NCI-H226 (cell line): Measurements from ENCODE around the gene ATP1B1.
"Not testable (repeated sequence)": the region's sequence is repeated elsewhere in the genome, so short reads cannot be mapped to it uniquely, and the experiment has no call there.

Experiments
- DNase-seq: peaks from one replicate; pipeline ENCODE4 v3.0.0-alpha.2; 2015

ATP1B1 gene

DNA sequence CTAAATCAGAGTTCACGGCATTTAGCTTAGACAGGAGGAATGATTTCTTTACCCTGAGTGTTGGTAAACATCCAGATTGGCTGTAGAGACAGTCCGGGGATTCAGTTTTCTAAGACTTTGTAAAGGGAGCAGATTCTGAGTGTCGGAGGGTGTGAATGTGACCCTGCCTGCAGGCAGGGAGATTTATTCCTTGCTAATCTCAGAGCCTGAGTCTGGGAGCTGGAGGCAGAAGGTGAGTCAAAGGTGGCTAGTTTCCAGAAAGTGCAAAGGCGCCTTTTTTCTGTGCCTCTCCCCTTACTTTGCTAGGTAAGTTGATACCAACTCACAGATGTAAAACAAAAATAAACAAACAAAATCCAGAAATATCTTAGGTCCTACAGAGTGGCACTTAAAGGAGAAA is 11.7 kb downstream of the ATP1B1 start:
- DNase-seq: peak; percentile 55

DNA sequence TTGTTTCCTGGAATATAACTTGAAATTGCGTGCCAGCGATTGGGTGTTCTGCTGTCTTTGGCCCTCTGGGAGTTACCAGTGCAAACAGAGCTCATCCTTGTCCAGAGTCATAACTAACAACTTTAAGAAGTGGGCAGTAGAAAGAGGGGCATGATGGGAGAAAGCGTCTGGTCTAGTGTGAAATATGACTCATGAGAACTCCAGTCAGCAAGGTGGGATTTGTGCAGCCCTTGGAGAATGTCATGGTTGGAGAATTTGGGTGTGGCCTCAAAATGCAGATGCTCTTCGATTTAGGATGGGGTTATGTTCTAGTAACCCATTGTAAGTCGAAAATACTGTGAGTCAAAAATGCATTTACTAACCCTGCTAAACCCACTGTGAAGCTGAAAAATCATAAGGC is 12.9 kb downstream of the ATP1B1 start:
- DNase-seq: peak; percentile 90

DNA sequence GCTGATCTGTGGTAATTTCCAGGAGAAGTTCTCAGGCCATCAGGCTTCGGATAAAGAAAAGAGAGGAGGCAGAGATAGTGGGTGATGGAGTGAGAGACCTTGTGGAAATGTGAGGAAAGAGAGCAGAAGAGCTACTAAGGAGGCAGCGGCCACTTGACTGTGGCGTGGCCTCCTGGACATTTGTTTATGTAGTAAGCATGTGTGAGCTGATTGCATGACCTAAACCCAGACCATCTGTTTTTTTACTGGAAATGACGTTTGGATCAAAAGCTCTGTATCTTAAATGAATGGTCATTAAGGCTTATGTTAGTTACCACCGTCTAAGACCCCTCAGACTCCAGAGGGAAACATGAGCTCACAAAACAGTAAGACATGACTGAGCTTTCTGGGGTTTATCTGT is 13.6 kb downstream of the ATP1B1 start:
- DNase-seq: no peak

DNA sequence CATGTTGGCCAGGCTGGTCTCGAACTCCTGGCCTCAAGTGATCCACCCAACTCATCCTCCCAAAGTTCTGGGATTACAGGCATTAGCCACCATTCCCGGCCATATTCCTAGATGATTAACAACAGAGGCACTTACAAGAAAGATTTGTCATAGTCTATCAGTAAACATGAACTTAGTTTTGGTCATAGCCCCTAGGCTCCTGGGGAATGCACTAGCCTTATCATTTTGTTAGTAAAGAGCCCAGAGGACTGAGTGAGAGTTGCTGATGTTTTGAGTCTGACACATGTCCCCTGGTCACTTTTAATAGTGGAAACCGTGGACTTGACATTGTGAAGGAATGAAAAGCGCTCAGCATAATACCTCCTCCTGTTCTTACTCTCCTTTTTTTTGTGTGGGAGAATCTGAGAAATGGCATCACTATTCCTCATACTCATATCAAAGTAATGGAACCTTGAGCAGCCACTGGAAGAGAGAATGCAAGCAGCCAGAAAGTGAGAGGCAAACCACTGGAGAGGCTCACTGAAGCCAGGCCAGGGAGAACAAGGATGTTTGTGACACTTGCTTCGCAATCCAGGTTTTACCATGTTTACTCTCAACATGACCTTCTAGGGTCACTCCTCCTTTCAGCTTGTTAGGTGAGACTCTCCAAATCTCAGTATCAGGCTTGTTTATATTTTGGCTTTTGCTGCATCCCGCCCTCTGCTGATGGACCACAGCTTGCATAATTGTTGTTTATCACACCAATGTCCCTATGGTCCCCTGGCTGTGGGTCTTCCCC is 14.8 kb downstream of the ATP1B1 start:
- DNase-seq: peak; percentile 41

DNA sequence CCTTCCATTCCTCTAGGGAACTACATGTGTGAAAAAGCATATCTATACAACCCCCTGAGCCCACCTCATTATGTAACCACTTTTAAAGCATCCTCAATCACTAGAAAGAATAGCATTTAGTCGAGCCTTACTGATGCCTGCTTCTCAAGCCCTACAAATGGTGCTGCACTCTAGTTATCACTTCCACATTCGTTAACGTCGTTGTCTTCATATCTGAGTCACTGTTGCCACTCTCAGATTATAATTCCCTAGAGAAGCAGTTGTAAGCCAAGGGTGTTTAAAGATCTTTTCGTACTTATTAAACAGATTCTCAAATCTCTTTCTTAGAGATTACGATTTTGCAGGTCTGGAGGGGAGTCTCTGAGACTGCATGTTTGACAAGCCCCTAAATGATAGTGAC is 16.5 kb downstream of the ATP1B1 start:
- DNase-seq: no peak

DNA sequence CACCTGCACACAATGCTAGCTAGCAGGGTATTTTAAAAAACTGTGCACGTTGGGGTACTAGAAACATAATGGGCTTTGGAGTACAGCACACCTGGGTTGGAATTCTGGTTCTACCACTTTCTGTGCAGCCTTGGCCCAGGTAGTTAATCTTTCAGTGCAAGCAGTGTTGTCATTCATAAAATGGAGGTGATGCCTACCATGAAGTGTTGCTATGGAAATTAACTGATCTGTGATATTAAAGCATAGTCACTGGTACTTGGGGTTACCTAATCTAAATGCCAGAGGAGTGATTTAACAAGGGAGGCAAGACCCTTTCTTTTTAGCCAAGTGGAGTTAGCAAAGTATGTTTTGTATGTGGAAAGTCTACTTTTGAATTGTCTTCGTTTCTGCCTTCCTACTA is 18.0 kb downstream of the ATP1B1 start:
- peak; percentile 53 for DNase-seq

DNA sequence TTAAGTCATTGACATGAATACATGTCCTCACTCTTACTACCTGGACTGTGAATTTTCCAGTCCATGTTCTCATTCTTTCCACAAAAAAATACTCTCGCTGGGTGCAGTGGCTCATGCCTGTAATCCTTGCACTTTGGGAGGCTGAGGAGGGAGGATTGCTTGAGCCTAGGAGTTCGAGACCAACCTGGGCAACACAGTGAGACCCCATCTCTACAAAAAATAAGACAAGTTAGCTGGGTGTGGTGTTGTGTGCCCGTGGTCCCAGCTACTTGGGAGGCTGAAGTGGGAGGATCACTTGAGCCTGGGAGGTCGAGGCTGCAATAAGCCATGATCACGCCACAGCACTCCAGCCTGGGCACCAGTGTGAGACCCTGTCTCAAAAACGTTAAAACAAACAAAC is 19.1 kb downstream of the ATP1B1 start:
- not testable (repeated sequence) for DNase-seq

DNA sequence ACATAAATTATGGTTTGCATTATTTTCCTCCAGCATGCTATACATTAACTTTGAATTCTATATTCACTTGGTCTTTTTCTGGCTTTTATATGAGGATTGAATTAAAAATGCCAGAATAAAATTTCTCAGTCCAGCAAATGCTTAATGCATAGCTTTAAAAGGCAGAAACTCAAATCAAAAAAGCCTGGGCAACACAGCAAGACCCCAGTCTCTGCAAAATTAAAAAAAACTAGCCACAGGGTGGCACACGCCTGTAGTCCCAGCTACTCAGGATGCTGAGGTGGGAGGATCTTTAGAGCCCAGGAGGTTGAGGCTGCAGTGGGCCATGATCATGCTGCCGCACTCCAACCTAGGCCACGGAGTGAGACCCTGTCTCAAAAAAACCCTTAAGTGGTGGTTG is 19.8 kb downstream of the ATP1B1 start:
- no peak for DNase-seq

DNA sequence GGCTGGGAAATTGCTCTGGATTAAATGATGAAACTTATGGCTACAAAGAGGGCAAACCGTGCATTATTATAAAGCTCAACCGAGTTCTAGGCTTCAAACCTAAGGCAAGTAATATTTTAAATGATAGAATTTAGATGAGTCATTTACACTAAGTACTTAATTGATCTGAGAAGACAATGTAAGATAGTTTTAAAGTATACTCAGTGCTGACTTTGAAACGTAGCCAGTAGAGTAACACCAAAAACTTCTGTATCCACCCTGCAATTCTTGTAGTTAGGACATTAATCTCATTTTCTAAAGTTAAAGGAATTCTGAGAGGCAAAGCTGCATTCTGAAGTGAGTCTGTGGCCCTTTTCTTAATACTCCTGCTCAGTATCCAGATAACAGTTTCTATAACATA is 20.8 kb downstream of the ATP1B1 start:
- DNase-seq: no peak

DNA sequence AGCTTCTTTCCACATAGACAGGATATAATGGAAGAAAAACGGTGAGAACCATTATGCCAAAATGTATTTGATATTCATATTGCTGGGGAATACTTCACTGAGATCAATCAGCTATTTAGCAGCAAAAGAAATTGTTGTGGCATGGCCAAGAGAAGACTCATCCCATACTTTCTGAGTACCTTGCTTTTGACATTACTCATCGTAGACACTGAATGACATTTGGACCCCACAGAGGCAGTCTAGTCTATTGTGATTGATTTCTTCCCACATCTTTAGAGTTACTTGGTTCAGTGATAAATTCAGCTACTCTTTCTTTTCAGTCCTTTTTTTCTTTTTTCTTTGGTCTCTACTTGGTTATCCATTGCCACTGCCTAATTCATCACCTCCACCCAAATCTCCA is 22.1 kb downstream of the ATP1B1 start:
- no peak for DNase-seq

DNA sequence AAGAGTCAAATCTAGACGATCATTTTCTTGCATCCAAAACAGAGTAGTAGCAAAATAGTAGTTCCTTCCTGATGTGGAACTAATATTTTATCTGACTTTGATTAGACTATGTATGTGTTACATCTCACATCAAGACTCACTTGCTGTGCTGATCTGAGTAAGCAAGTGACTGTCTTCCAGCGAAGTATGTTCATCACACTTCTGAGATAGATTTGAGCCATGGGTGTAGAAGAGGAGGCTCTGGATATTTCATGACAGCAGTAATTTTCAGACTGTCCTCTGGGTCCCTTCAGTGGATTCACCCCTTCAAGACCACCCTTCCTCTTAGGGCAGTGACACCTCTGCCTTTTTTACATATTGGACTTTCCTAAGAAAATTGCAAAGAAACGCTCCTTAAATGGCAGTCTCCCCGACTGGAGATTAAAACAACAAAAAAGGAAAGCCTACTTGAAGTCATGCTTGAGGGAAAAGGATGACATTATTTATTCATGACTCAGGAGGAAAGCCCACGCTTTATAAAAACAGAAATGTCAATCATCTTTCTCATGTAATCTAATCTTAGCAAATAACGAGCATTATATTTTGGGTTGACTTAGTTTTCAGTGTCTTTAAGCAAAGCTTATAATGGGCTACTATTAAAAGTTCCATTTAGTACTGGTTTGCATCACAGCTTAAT is 22.8 kb downstream of the ATP1B1 start:
- DNase-seq: no peak

DNA sequence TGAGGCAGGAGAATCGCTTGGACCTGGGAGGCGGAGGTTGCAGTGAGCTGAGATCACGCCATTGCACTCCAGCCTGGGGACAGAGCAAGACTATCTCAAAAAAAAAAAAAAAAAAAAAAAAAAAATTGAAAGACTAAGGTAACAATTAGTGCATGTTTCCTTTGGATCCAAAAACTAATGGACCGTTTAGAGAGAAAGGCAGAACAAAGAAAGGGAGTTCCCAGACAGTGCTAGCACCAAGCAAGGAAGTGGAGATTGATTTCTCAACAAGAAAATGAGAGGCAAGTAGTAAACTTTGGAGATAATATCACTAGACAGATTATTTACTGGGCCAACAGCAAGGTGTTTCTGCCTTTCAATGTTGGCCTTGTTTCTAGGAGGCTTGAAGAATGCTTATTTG is 24.2 kb downstream of the ATP1B1 start:
- DNase-seq: no peak

DNA sequence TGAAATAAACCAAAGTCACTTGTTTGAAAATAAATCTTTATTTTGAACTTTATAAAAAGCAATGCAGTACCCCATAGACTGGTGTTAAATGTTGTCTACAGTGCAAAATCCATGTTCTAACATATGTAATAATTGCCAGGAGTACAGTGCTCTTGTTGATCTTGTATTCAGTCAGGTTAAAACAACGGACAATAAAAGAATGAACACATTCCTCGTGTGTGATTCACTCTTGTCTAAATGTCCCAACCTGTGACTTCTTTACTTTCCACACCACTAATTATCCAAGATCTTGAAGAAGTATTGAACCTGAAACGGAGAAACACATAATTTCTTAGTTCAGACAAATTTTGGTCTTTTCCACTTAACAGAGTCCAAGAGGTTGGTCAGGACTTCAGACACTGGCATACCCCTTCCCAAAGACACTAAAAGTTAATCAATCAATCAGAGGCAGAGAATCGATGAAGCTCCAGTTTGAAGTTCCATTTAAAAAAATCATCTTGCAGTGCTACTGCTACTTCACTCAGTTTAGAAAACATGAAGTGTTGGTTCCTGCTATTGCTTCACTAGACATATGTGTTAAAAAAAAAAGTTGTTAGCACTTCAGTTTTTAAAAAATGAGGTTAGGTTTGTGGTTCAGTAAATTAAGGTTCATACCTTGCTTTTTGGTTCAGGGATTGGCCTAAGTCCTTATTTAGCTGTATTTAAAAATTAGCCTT is 26.2 kb downstream of the ATP1B1 start:
- DNase-seq: no peak

DNA sequence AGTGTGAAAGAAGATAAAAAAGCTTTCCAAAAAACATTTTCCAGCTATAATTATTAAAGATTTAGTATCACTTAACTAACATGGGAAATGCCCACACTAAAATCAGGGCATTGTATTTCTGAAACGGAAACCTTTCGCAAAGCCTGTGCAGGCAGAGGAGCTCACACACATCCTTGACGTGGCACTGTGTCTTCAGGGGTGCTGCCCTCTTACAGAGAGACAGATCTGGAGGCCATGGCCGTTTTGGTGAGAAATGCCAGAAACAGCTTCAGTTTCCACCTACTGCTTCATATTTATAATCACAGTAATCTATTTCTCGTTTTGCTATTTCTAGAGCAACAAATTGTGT is 26.7 kb downstream of the ATP1B1 start:
- no peak for DNase-seq

DNA sequence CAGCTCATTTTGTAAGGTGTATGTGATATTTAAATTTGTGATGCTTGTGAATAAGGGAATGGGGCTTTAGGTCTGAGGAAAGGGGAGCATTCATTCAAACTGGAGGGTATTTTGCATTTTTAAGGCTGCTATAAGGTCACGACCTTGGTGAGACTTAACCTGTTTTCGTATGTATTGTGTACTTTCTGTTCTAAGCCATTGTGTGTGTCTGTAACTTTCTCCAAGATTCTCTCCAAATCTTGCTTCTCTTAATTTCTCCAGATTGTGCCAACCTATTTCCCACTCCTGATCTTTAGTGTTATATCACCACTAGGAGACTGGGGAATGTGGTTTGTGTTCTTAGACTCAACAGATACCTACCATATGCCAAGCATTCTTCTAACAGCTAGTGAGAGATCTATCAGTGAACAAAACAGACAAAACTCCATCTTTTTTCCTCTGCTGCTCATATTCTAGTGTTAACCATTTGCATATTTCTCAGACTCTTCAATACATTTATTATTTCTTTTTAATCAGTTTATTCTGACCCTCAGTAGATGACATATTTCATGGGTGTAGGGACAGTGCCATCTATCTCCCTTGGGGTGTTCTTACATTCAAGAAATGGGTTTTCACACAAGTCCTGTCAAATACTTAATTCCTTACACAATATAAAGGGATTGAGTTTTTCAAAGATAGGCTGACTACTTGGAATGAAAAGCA is 27.5 kb downstream of the ATP1B1 start:
- no peak for DNase-seq

DNA sequence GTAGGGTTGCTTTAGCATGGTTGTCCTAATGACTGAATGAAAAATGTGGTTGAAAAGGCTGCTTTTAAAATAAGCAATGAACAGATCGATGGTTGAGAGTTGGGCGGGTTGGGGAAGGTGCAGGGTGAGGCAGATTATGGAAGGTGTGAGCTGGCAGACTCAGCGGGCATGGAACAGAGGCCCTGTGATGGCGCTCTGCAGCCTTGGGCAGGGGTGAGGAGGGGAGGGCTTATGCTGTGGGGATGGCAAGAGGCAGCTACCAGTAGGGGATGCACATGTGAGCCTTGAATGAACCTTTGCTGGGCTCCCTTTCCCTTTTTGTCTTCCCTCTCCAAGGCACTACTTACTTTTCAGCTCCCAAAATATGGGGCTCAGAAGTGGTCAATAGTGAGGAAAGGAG is 30.9 kb downstream of the ATP1B1 start:
- no peak for DNase-seq

DNA sequence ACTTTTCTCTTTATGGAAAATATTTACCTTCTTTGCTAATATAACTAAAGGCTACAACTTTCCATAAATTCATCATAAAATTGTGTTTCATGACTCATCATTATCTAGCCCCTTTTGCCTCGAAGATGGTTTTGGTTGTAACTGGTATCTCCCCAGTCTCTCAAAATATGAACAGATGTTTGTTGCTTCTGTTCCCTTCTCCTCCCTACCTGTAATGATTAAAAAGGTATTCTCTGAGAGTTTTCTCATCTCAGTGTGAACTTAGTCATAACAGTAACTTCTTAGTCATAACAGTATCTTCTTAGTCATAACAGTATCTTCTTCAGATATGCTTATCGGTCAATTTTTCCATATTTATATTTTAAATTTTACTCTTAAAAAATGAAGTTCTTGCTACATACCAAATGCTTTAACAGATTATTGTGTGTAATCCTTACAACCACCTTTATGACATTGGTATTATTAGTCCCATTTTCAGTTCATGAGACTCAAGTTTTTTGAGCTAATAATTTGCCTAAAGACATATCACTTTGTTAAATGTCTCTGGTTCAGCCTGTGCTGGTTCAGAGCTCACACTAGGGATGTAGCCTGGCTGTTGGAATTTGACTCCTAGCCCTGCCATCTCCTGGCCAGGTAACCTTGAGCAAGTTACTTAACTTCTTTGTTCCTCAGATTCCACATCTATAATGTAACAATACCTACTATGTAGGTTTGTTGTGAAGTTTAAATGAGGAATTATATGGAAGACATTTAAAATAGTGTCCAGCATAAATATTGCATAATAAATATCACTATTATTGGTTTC is 32.6 kb downstream of the ATP1B1 start:
- peak; percentile 24 for DNase-seq

DNA sequence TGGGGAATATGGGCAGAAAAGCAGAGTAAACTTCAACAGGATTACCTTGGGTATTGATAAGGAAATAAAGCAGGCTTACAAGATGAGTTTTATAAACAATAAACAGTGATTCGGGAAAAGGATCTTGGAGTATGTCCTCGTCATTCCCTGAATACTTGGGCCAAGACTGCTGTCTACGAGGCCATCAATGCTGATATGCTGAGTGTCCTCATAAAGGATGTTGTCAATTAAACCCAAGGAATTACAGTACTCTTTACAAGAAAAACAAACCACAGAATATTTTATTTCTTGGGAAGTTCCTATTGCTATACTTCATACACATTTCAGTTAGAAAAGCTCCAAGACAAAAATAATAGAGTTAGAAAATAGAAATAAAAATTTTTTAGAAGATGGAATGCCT is 34.9 kb downstream of the ATP1B1 start:
- no peak for DNase-seq

DNA sequence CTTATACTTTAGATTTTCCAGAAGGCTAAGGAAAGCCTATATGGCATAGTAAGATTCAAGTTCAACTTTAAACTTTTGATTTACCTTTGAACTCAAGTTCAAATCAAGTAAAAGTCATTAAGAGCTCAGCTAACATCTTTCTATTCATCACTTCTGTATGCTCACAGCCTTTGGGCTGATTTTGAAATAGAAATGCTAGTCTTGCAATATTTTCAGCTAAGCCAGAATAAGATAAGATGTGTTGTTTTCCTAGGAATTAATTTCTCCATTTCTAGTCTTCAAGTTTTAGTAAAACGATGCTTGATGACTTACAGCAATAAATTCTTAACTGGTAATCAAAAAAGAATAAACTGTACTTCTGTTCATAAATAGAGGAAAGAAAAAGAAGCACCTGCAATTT is 35.6 kb downstream of the ATP1B1 start:
- no peak for DNase-seq

DNA sequence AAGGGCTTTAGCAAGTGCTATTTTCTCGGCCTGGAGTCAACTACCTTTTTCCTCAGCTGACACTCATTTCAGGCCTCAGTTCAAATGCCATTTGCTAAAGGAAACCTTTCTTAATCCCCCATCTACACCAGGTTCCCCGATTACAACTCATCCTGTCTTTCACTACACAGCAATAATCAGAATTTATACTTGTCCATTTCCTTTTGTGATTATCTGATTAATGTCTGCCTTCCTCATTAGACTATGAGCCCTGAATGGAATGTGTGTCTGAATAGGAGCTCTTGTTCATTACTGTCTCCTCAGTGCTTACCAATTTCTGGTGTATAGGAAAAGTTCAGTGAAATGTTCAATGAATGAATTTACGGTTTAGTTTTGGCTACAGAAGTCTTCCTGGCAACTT is 36.9 kb downstream of the ATP1B1 start:
- DNase-seq: no peak

DNA sequence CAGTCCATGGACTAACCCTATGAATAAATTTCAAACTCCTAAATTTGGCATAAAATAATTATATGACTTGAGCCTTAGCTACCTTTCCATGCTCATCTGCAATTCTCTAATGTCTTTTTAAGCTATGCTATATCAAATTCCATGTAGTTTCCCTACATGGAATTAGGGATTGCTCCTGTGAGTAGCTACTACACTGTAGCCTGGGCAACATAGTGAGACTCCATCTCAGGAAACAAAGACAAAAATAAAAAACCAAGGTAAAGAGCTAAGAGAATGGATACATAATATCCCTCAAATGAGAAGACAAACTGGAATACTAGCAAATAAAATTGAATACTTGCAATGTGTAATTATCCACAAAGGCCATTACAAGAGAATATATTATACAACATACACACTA is 37.5 kb downstream of the ATP1B1 start:
- DNase-seq: no peak

DNA sequence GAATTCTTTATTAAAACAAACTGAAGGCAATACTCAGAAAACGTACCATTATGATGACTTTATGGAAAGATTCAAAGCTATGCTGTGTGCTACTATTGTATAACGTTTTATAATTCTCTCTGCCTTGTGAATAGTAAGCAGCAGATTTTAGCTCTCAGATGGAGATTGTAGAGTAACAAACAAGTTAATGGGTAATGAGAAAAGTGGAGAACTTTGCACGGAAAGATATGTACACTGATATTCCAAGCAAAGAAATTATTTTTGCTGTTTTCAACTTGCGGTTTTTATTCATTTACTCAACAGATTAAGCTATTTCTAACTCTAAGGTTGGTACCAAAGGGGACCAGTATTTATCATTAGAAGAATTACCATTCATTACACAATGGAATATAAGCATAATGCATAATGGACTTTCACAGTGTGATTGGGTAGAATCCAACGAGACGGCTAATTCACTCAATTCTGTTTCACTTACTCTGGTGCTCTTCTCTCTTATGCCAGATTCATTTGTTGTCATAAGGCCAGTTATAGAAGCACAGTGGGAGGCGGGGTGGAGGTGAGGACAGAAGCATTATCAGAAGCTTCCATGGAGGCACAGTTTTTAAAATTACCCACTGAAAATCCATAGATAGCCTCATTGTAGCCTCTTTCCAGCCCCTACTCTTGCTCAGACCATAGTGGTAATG is 38.6 kb downstream of the ATP1B1 start:
- DNase-seq: no peak
